WTC11 (cell line): ENCODE measurements around the gene OGFOD2. TPM values are rescaled to one million over a fixed set of nuclear protein-coding genes. Genes with fewer than 3 reads are reported as not detected.

Experiments
- ATAC-seq: fragments of 200-7000 bp; cut with Tn5 transposase; 2 replicates; pipeline ENCODE4 v1.10.0; 2021; ENCODE audit warnings: mild to moderate bottlenecking, moderate library complexity
- CTCF ChIA-PET: fragments of 300-600 bp; sonication (Branson Sonifier 250); formaldehyde crosslinking; loops from one replicate; lab custom pipeline; 2021; ENCODE audit warnings: antibody characterized with exemption; lab: Charles Lee
- POLR2A ChIA-PET: fragments of 350-600 bp; sonication (Branson Sonifier 250); formaldehyde crosslinking; loops from one replicate; lab custom pipeline; 2021; ENCODE audit warnings: antibody characterized with exemption; lab: Charles Lee
- DNase-seq: peaks from one replicate; pipeline ENCODE4 v3.0.0; 2021; ENCODE audit warnings: low spot score
- H3K27ac Mint-ChIP-seq: 2 replicates; pipeline ENCODE4 v1.8.0; 2021; ENCODE audit warnings: mixed read lengths
- H3K27me3 Mint-ChIP-seq: 2 replicates; pipeline ENCODE4 v1.8.0; 2021; ENCODE audit warnings: low read depth, mild to moderate bottlenecking, moderate library complexity, mixed read lengths
- H3K36me3 Mint-ChIP-seq: 2 replicates; pipeline ENCODE4 v1.8.0; 2021; ENCODE audit warnings: mixed read lengths
- H3K4me1 Mint-ChIP-seq: 2 replicates; pipeline ENCODE4 v1.8.0; 2022; ENCODE audit warnings: mixed read lengths
- H3K4me3 Mint-ChIP-seq: 2 replicates; pipeline ENCODE4 v1.8.0; 2021; ENCODE audit warnings: mild to moderate bottlenecking, moderate library complexity, mixed read lengths
- H3K9me3 Mint-ChIP-seq: 2 replicates; pipeline ENCODE4 v1.8.0; 2021; ENCODE audit warnings: mixed read lengths
- FOXJ3 ChIP-seq: sonication (generic); formaldehyde crosslinking; IDR thresholded peaks from 2 replicates; pipeline ENCODE4 v1.9.0; 2021; ENCODE audit warnings: missing genetic modification reagents, mild to moderate bottlenecking, borderline replicate concordance
- IRF2 ChIP-seq: sonication (generic); formaldehyde crosslinking; IDR thresholded peaks from 2 replicates; pipeline ENCODE4 v1.8.0; 2022; ENCODE audit warnings: low read depth, missing genetic modification reagents, borderline replicate concordance
- PRRX2 ChIP-seq: fragments of 250-450 bp; sonication (Bioruptor Pico); IDR thresholded peaks from 2 replicates; pipeline ENCODE4 v1.8.0; 2021; ENCODE audit warnings: mild to moderate bottlenecking
- RORB ChIP-seq: fragments of 250-450 bp; sonication (Bioruptor Pico); IDR thresholded peaks from 2 replicates; pipeline ENCODE4 v1.9.0; 2021; ENCODE audit warnings: mild to moderate bottlenecking
- ZNF138 ChIP-seq: sonication (generic); formaldehyde crosslinking; conservative IDR thresholded peaks from 2 replicates; pipeline ENCODE4 v1.8.1; 2022; ENCODE audit warnings: mild to moderate bottlenecking, moderate library complexity, missing genetic modification reagents
- ZNF317 ChIP-seq: sonication (generic); formaldehyde crosslinking; IDR thresholded peaks from 2 replicates; pipeline ENCODE4 v1.8.1; 2023; ENCODE audit warnings: low read depth, mild to moderate bottlenecking, moderate library complexity, missing genetic modification reagents, borderline replicate concordance
- total RNA-seq: library from RNA; stranded (reverse); gene quantifications from 3 replicates; pipeline ENCODE4 v1.2.3, GENCODE V29; 2021
- TF ChIP-seq, protein P1 (sequence below): fragments of 250-450 bp; sonication (Bioruptor Pico); IDR thresholded peaks from 2 replicates; pipeline ENCODE4 v1.9.0; 2021; ENCODE audit warnings: mild to moderate bottlenecking, borderline replicate concordance
- TF ChIP-seq, protein P2 (sequence below): sonication (generic); formaldehyde crosslinking; IDR thresholded peaks from 2 replicates; pipeline ENCODE4 v1.8.1; 2022; ENCODE audit warnings: low read depth, missing genetic modification reagents, borderline replicate concordance
- TF ChIP-seq, protein P3 (sequence below): sonication (generic); formaldehyde crosslinking; IDR thresholded peaks from 2 replicates; pipeline ENCODE4 v1.8.1; 2023; ENCODE audit warnings: mild to moderate bottlenecking, missing genetic modification reagents, borderline replicate concordance
- TF ChIP-seq, protein P4 (sequence below): sonication (generic); formaldehyde crosslinking; IDR thresholded peaks from 2 replicates; pipeline ENCODE4 v1.8.1; 2023; ENCODE audit warnings: mild to moderate bottlenecking, missing genetic modification reagents, moderate library complexity
- TF ChIP-seq, protein P5 (sequence below): sonication (generic); formaldehyde crosslinking; IDR thresholded peaks from 2 replicates; pipeline ENCODE4 v1.8.0; 2023; ENCODE audit warnings: missing genetic modification reagents, mild to moderate bottlenecking, borderline replicate concordance
- TF ChIP-seq, protein P6 (sequence below): sonication (generic); formaldehyde crosslinking; IDR thresholded peaks from 2 replicates; pipeline ENCODE4 v1.8.1; 2022; ENCODE audit warnings: missing genetic modification reagents, borderline replicate concordance
- TF ChIP-seq, protein P7 (sequence below): fragments of 250-450 bp; sonication (Bioruptor Pico); IDR thresholded peaks from 2 replicates; pipeline ENCODE4 v1.8.0; 2021; ENCODE audit warnings: mild to moderate bottlenecking

Gene OGFOD2
- total RNA-seq, 1 experiment from 2014 or later = 28.1 TPM

DNA sequence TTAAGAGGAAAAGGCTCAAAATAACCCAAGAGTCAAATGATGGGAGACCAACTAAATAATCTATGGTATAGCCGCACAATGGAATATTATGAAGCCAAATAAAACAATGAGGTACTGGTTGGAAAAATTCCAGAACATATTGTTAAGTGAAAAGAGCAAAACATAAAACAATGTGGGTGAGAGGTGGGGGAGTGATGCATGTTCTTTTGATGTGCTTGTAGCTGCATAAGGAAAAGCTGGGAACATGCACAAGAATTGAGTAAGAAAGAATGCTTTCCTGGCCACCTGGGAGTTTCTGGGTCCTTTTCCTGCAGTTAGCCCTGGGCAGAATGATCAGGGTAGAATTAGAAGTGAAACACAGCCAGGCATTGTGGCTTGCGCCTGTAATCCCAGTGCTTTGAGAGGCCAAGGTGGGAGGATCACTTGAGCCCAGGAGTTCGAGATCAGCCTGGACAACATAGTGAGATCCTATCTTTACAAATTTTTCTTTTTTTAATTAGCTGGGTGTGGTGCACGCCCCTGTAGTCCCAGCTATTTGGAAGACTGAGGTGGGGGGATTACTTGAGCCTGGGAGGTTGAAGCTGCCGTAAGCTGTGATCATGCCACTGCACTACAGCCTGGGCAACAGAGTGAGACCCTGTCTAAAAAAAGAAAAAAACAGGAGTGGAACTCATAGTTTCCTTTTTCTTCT is 16.7 kb upstream of the OGFOD2 start:
- ChIA-PET CTCF (no interaction called here), POLR2A (no interaction called here)
- Mint-ChIP-seq H3K27ac (no peak overlapping the region), H3K9me3 (no peaks in the 10 kb centered on the region), H3K27me3 (no peaks in the 10 kb centered on the region), H3K4me1 (no peaks in the 10 kb centered on the region), H3K4me3 (no peak overlapping the region), H3K36me3 (no peaks in the 10 kb centered on the region)
- ATAC-seq (no peak), DNase-seq (no peak)
- TF ChIP-seq, protein P1, sequence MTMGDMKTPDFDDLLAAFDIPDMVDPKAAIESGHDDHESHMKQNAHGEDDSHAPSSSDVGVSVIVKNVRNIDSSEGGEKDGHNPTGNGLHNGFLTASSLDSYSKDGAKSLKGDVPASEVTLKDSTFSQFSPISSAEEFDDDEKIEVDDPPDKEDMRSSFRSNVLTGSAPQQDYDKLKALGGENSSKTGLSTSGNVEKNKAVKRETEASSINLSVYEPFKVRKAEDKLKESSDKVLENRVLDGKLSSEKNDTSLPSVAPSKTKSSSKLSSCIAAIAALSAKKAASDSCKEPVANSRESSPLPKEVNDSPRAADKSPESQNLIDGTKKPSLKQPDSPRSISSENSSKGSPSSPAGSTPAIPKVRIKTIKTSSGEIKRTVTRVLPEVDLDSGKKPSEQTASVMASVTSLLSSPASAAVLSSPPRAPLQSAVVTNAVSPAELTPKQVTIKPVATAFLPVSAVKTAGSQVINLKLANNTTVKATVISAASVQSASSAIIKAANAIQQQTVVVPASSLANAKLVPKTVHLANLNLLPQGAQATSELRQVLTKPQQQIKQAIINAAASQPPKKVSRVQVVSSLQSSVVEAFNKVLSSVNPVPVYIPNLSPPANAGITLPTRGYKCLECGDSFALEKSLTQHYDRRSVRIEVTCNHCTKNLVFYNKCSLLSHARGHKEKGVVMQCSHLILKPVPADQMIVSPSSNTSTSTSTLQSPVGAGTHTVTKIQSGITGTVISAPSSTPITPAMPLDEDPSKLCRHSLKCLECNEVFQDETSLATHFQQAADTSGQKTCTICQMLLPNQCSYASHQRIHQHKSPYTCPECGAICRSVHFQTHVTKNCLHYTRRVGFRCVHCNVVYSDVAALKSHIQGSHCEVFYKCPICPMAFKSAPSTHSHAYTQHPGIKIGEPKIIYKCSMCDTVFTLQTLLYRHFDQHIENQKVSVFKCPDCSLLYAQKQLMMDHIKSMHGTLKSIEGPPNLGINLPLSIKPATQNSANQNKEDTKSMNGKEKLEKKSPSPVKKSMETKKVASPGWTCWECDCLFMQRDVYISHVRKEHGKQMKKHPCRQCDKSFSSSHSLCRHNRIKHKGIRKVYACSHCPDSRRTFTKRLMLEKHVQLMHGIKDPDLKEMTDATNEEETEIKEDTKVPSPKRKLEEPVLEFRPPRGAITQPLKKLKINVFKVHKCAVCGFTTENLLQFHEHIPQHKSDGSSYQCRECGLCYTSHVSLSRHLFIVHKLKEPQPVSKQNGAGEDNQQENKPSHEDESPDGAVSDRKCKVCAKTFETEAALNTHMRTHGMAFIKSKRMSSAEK (CRISPR knock-in tag) = no peak
- TF ChIP-seq, protein P2, sequence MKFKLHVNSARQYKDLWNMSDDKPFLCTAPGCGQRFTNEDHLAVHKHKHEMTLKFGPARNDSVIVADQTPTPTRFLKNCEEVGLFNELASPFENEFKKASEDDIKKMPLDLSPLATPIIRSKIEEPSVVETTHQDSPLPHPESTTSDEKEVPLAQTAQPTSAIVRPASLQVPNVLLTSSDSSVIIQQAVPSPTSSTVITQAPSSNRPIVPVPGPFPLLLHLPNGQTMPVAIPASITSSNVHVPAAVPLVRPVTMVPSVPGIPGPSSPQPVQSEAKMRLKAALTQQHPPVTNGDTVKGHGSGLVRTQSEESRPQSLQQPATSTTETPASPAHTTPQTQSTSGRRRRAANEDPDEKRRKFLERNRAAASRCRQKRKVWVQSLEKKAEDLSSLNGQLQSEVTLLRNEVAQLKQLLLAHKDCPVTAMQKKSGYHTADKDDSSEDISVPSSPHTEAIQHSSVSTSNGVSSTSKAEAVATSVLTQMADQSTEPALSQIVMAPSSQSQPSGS (CRISPR knock-in tag) = no peak
- no peak for TF ChIP-seq PRRX2 (CRISPR knock-in tag)
- TF ChIP-seq, protein P3, sequence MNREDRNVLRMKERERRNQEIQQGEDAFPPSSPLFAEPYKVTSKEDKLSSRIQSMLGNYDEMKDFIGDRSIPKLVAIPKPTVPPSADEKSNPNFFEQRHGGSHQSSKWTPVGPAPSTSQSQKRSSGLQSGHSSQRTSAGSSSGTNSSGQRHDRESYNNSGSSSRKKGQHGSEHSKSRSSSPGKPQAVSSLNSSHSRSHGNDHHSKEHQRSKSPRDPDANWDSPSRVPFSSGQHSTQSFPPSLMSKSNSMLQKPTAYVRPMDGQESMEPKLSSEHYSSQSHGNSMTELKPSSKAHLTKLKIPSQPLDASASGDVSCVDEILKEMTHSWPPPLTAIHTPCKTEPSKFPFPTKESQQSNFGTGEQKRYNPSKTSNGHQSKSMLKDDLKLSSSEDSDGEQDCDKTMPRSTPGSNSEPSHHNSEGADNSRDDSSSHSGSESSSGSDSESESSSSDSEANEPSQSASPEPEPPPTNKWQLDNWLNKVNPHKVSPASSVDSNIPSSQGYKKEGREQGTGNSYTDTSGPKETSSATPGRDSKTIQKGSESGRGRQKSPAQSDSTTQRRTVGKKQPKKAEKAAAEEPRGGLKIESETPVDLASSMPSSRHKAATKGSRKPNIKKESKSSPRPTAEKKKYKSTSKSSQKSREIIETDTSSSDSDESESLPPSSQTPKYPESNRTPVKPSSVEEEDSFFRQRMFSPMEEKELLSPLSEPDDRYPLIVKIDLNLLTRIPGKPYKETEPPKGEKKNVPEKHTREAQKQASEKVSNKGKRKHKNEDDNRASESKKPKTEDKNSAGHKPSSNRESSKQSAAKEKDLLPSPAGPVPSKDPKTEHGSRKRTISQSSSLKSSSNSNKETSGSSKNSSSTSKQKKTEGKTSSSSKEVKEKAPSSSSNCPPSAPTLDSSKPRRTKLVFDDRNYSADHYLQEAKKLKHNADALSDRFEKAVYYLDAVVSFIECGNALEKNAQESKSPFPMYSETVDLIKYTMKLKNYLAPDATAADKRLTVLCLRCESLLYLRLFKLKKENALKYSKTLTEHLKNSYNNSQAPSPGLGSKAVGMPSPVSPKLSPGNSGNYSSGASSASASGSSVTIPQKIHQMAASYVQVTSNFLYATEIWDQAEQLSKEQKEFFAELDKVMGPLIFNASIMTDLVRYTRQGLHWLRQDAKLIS = no peak
- no peak for TF ChIP-seq ZNF317
- TF ChIP-seq, protein P4, sequence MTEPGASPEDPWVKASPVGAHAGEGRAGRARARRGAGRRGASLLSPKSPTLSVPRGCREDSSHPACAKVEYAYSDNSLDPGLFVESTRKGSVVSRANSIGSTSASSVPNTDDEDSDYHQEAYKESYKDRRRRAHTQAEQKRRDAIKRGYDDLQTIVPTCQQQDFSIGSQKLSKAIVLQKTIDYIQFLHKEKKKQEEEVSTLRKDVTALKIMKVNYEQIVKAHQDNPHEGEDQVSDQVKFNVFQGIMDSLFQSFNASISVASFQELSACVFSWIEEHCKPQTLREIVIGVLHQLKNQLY (CRISPR knock-in tag) = no peak
- TF ChIP-seq RORB (CRISPR knock-in tag) = no peak
- TF ChIP-seq, protein P5, sequence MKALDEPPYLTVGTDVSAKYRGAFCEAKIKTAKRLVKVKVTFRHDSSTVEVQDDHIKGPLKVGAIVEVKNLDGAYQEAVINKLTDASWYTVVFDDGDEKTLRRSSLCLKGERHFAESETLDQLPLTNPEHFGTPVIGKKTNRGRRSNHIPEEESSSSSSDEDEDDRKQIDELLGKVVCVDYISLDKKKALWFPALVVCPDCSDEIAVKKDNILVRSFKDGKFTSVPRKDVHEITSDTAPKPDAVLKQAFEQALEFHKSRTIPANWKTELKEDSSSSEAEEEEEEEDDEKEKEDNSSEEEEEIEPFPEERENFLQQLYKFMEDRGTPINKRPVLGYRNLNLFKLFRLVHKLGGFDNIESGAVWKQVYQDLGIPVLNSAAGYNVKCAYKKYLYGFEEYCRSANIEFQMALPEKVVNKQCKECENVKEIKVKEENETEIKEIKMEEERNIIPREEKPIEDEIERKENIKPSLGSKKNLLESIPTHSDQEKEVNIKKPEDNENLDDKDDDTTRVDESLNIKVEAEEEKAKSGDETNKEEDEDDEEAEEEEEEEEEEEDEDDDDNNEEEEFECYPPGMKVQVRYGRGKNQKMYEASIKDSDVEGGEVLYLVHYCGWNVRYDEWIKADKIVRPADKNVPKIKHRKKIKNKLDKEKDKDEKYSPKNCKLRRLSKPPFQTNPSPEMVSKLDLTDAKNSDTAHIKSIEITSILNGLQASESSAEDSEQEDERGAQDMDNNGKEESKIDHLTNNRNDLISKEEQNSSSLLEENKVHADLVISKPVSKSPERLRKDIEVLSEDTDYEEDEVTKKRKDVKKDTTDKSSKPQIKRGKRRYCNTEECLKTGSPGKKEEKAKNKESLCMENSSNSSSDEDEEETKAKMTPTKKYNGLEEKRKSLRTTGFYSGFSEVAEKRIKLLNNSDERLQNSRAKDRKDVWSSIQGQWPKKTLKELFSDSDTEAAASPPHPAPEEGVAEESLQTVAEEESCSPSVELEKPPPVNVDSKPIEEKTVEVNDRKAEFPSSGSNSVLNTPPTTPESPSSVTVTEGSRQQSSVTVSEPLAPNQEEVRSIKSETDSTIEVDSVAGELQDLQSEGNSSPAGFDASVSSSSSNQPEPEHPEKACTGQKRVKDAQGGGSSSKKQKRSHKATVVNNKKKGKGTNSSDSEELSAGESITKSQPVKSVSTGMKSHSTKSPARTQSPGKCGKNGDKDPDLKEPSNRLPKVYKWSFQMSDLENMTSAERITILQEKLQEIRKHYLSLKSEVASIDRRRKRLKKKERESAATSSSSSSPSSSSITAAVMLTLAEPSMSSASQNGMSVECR = no peak
- TF ChIP-seq ZNF138 (CRISPR knock-in tag) = no peak
- TF ChIP-seq FOXJ3 = no peak
- TF ChIP-seq, protein P6, sequence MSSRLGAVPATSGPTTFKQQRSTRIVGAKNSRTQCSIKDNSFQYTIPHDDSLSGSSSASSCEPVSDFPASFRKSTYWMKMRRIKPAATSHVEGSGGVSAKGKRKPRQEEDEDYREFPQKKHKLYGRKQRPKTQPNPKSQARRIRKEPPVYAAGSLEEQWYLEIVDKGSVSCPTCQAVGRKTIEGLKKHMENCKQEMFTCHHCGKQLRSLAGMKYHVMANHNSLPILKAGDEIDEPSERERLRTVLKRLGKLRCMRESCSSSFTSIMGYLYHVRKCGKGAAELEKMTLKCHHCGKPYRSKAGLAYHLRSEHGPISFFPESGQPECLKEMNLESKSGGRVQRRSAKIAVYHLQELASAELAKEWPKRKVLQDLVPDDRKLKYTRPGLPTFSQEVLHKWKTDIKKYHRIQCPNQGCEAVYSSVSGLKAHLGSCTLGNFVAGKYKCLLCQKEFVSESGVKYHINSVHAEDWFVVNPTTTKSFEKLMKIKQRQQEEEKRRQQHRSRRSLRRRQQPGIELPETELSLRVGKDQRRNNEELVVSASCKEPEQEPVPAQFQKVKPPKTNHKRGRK (CRISPR knock-in tag) = no peak
- TF ChIP-seq IRF2 = no peak
- TF ChIP-seq, protein P7, sequence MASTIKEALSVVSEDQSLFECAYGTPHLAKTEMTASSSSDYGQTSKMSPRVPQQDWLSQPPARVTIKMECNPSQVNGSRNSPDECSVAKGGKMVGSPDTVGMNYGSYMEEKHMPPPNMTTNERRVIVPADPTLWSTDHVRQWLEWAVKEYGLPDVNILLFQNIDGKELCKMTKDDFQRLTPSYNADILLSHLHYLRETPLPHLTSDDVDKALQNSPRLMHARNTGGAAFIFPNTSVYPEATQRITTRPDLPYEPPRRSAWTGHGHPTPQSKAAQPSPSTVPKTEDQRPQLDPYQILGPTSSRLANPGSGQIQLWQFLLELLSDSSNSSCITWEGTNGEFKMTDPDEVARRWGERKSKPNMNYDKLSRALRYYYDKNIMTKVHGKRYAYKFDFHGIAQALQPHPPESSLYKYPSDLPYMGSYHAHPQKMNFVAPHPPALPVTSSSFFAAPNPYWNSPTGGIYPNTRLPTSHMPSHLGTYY (CRISPR knock-in tag) = no peak
